Astrocyte of the cerebellum (primary cell): Measurements from ENCODE around the gene LILRA1.

Source experiments
- DNase-seq: peaks from one replicate; pipeline ENCODE4 v3.0.0-alpha.2; 2011; ENCODE audit warnings: low read depth
- H3K4me3 ChIP-seq: 2 replicates; pipeline ENCODE4 v1.5.1; 2011; ENCODE audit warnings: mild to moderate bottlenecking, low read depth, low read length, moderate library complexity
- in situ Hi-C: cut with HindIII; loops from 2 replicates; pipeline ENCODE4 v1.10.0; 2017; ENCODE audit warnings: low sequenced_read_pairs
- TF ChIP-seq, protein P1 (sequence below): IDR thresholded peaks from 2 replicates; pipeline ENCODE4 v1.5.1; 2012; ENCODE audit warnings: low read length, low read depth, moderate library complexity, mild to moderate bottlenecking; ENCODE audit errors: missing control alignments

Gene LILRA1

DNA sequence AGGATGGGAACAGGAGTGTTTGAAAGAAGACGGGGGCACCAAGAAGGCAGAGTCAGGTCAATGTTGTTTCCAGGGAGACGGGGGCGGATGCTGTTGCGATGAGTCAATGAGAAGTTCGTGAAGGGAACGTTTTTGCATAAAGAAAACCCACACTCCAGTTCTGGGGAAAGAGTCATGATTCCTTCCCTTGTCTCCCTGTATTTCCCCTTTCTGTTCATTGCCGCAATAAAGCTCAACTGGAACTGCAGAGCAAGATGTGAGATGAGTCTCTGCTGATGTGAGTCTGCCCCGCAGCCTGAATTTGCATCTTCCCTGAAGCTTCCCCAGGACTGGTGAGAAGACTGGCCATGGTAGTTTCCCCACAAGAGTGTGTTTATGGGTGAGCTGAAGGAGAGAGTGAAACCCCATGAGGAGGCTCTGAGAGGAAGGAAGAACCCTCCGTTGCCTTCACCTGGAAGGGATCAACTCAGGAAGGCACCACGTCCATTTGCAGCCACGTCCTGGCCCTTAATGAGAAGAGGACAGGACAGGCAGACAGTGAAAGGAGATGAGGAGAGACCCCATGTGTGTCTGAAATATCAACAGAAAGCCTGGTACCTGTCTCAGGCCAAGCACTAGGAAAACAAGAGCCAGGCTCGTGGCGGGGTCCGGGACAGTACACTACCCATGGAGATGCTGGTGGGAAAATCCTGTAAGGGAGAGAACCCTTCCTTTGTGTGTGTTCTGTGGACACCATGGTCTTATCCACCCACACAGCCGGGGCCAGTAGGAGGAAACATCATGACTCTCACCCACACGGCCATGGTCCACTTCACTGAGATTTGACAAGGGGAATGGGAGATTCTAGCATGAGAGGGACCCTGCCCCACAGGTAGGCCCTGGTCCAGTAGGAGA lies 13.7 kb downstream of the LILRA1 start:
- TF ChIP-seq, protein P1, sequence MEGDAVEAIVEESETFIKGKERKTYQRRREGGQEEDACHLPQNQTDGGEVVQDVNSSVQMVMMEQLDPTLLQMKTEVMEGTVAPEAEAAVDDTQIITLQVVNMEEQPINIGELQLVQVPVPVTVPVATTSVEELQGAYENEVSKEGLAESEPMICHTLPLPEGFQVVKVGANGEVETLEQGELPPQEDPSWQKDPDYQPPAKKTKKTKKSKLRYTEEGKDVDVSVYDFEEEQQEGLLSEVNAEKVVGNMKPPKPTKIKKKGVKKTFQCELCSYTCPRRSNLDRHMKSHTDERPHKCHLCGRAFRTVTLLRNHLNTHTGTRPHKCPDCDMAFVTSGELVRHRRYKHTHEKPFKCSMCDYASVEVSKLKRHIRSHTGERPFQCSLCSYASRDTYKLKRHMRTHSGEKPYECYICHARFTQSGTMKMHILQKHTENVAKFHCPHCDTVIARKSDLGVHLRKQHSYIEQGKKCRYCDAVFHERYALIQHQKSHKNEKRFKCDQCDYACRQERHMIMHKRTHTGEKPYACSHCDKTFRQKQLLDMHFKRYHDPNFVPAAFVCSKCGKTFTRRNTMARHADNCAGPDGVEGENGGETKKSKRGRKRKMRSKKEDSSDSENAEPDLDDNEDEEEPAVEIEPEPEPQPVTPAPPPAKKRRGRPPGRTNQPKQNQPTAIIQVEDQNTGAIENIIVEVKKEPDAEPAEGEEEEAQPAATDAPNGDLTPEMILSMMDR = no peak
- no peak for DNase-seq
- in situ Hi-C loops = no loop called here
- H3K4me3 ChIP-seq = no peak overlapping the region

DNA sequence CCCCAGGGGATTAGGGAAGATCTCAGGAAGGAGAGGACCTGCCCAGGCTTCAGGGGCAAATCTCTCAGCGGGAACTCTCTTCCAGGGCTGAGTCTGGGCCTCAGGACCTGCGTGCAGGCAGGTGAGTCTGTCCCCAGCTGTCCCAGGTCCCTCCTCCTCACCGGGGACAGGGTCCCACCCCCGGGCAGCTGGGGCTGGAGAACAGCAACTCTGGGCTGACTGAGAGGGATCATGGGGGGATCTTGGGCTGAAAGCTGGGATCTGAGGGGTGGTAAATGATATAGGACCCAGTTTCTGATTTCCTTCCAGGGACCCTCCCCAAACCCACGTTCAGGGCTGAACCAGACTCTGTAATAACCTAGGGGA lies 14.3 kb downstream of the LILRA1 start:
- TF ChIP-seq, protein P1 = no peak
- in situ Hi-C loops = no loop called here
- no peak for DNase-seq
- no peak overlapping the region for H3K4me3 ChIP-seq

DNA sequence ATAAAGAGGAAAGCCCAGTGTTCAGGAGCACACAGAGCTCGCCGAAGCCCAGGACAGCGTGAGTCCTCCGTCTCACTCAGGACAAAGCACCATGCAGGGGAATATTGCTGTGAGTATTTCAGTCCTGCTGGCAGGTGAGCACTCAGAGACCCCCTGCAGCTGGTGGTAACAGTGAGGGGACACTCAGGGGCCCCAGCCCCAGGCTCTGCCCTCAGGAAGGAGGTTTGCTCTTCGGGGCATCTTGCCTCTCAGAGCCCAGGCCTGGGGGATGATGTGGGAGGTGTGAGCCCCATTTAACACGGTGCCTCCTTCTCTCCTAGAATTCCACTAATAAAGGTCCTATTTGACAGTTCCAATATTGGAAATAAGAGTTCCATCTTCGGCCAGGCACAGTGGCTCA lies 14.8 kb downstream of the LILRA1 start:
- in situ Hi-C loops = no loop called here
- TF ChIP-seq, protein P1 = no peak
- no peak overlapping the region for H3K4me3 ChIP-seq
- no peak for DNase-seq

DNA sequence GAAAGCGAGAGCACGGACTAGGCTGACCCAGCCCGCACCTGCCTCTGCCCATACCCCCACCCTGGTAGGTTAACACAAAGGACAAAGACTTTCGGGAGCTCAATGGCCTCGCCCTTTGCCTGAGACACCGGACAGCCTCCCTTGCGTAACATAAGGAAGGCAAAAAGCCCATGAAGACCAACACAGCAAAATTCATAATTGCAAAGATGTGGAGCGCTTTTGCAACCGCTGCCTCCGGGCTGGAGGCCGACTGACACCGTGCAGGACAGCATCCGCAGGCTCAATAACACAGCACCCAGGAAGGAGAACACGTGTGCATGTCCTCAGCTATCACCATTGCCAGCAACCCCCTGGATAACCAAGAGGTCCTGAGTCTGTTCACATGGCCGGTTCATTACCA lies 15.4 kb downstream of the LILRA1 start:
- no peak for DNase-seq
- in situ Hi-C loops = no loop called here
- TF ChIP-seq, protein P1 = no peak
- no peak overlapping the region for H3K4me3 ChIP-seq

DNA sequence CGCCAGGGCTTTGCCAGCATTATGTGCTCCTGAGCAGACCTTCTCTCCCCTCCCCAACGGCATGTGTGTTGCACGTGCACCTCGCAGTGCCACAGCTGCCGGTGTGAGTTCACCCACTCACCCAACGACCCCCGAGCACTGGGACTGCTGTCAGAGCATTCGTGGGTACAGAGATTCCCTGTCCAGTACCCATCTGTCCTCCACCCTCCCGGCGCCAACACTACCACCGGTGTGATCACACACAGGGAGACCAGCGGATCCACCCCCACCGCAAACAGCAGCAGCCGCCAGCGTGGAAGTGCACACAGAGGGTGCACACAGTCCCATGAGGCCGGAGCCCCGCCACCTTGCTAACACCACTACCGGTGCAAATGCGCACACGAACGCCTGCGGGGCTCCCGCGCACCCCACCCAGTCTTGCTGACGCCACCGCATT lies 15.9 kb downstream of the LILRA1 start:
- no peak overlapping the region for H3K4me3 ChIP-seq
- TF ChIP-seq, protein P1 = no peak
- DNase-seq = no peak
- in situ Hi-C loops = no loop called here

DNA sequence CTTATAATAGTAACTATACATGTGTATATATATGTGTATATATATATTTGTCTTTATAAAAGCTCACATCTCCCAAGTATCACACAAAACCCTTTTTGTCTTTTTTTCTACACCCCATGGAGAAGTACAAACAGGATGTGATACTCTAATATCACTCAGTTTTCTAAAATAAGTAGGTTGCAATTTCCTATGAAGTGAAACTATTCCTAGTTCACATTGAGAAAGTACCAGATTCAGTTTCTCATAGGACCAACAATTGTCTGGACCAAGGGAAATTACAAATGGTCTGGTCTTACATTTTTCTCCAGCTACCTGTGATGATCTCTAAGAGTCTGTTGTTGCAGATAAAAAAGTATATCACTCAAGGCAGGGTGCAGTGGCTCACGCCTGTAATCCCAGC lies 19.0 kb downstream of the LILRA1 start:
- TF ChIP-seq, protein P1 = no peak
- no peak for DNase-seq
- H3K4me3 ChIP-seq = no peak overlapping the region
- in situ Hi-C loops = no loop called here

DNA sequence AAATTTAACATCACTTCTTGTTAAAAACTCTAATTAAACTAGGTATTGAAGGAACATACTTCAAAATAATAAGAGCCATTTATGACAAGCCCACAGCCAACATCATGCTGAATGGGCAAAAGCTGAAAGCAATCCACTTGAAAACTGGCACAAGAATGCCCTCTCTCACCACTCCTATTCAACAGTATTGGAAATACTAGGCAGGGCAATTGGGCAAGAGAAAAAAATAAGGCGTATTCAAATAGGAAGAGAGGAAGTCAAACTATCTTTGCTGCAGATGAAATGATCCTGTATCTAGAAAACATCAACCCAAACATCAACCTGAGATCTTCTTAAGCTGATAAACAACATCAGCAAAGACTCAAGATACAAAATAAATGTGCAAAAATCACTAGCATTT lies 21.3 kb downstream of the LILRA1 start:
- TF ChIP-seq, protein P1 = no peak
- DNase-seq = no peak
- in situ Hi-C loops = no loop called here
- H3K4me3 ChIP-seq = no peak overlapping the region
